GM19463 (cell line): Measurements from ENCODE around the gene GAS7.

ENCODE experiments used
- ATAC-seq: cut with Tn5 transposase; IDR thresholded peaks from one replicate; pipeline ENCODE4 v1.9.1; 2021; ENCODE audit warnings: mild to moderate bottlenecking, moderate library complexity; ENCODE audit not compliant: unreplicated experiment

Gene GAS7

GRCh38 chr17:9900044-9900594, 298.3 kb downstream of the GAS7 start:
- no peak for ATAC-seq

GRCh38 chr17:9899280-9900043, 298.9 kb downstream of the GAS7 start:
- ATAC-seq, result no peak

- no peak for ATAC-seq
These were observed 299.6 kb downstream of the GAS7 start for GRCh38 chr17:9898812-9899211.

- ATAC-seq, result no peak
These were observed 300.9 kb downstream of the GAS7 start for GRCh38 chr17:9897372-9897968.

GRCh38 chr17:9895923-9896322, 302.5 kb downstream of the GAS7 start:
- ATAC-seq, result no peak

- ATAC-seq, result no peak
These were observed 304.2 kb downstream of the GAS7 start for GRCh38 chr17:9894231-9894630.

GRCh38 chr17:9893411-9894012, 304.9 kb downstream of the GAS7 start:
- no peak for ATAC-seq

GRCh38 chr17:9890124-9890523, 308.3 kb downstream of the GAS7 start:
- no peak for ATAC-seq

GRCh38 chr17:9887508-9887907, 310.9 kb downstream of the GAS7 start:
- no peak for ATAC-seq

GRCh38 chr17:9886141-9886930, 312.1 kb downstream of the GAS7 start:
- ATAC-seq, result no peak

GRCh38 chr17:9883451-9883850, 315.0 kb downstream of the GAS7 start:
- no peak for ATAC-seq

GRCh38 chr17:9880582-9880999, 317.8 kb downstream of the GAS7 start:
- ATAC-seq, result no peak

GRCh38 chr17:9878786-9879525, 319.4 kb downstream of the GAS7 start:
- ATAC-seq, result no peak

GRCh38 chr17:9878356-9878755, 320.1 kb downstream of the GAS7 start:
- ATAC-seq, result no peak

- ATAC-seq, result no peak
These were observed 323.0 kb downstream of the GAS7 start for GRCh38 chr17:9875441-9875840.

- no peak for ATAC-seq
These were observed 323.7 kb downstream of the GAS7 start for GRCh38 chr17:9874722-9875121.

- no peak for ATAC-seq
These were observed 325.6 kb downstream of the GAS7 start for GRCh38 chr17:9872852-9873251.

GRCh38 chr17:9868552-9868951, 329.9 kb downstream of the GAS7 start:
- ATAC-seq, result no peak

GRCh38 chr17:9865586-9865985, 332.8 kb downstream of the GAS7 start:
- ATAC-seq, result no peak

- no peak for ATAC-seq
These were observed 335.5 kb downstream of the GAS7 start for GRCh38 chr17:9862949-9863348.
